Sciatic nerve (tissue), 2 donors: ENCODE measurements around the gene PTPRB. TPM values are rescaled to one million over a fixed set of nuclear protein-coding genes. Genes with fewer than 3 reads are reported as not detected.

Experiments used
- ATAC-seq: fragments of 200-7000 bp; cut with Tn5 transposase; one replicate; pipeline ENCODE4 v1.9.1; 2020; ENCODE audit warnings: mild to moderate bottlenecking, moderate library complexity
- DNase-seq: peaks from one replicate; pipeline ENCODE4 v3.0.0-alpha.2; 2020; ENCODE audit warnings: low spot score
- intact Hi-C: fragments of 100-400 bp; cut with DNase I; formaldehyde crosslinking; loops from one replicate; pipeline ENCODE4 v1.14.2; 2022
- total RNA-seq: library from RNA; stranded (reverse); fragmentation: NEBNext Ultra II Directional; extraction: Animal tissue kit (Norgen Biotek cat#: 25700); gene quantifications from one replicate; pipeline ENCODE4 v1.2.1, GENCODE V29; 2021
- donor health status: DM: no; HTN: no; CAD: no.
- donor health status: DM: no; HTN: no; CAD: no.

The PTPRB gene
- total RNA-seq, 1 donor from 2014 or later, result 40.5 TPM

GRCh38 chr12:70645494-70646317, 8.5 kb upstream of the PTPRB start:
- no peak for DNase-seq
- ATAC-seq, result peak; percentile 85
- intact Hi-C loops, result loop anchor here (5.0 kb wide), 1 partner anchor 948 kb away; the partner anchor contains the start of gene BEST3

GRCh38 chr12:70644861-70645260, 7.6 kb upstream of the PTPRB start:
- intact Hi-C loops, result loop anchor here (5.0 kb wide), 1 partner anchor 948 kb away; the partner anchor contains the start of gene BEST3
- DNase-seq (no peak), ATAC-seq (no peak)

GRCh38 chr12:70643939-70644338, 6.7 kb upstream of the PTPRB start:
- no peak for DNase-seq
- intact Hi-C loops, result no loop called here

GRCh38 chr12:70641691-70642090, 4.5 kb upstream of the PTPRB start:
- DNase-seq (no peak), ATAC-seq (no peak)
- intact Hi-C loops, result no loop called here

More at GRCh38 chr12:70643939-70644338, 6.7 kb upstream of the PTPRB start:
- no peak for ATAC-seq

GRCh38 chr12:70640901-70641300, 3.7 kb upstream of the PTPRB start:
- DNase-seq (no peak), ATAC-seq (no peak)
- intact Hi-C loops, result no loop called here

- intact Hi-C loops, result no loop called here
- DNase-seq (no peak), ATAC-seq (no peak)
Observed at GRCh38 chr12:70639535-70639934, 2.3 kb upstream of the PTPRB start.

- no peak for DNase-seq
- intact Hi-C loops, result no loop called here
Observed at GRCh38 chr12:70638639-70639360, 1.6 kb upstream of the PTPRB start.

GRCh38 chr12:70635755-70636154, 1.5 kb downstream of the PTPRB start:
- DNase-seq, result no peak
- no peak for ATAC-seq
- intact Hi-C loops, result no loop called here

More at GRCh38 chr12:70638639-70639360, 1.6 kb upstream of the PTPRB start:
- no peak for ATAC-seq

- intact Hi-C loops, result no loop called here
- ATAC-seq (no peak), DNase-seq (no peak)
Observed at GRCh38 chr12:70628701-70629480, 8.3 kb downstream of the PTPRB start.

GRCh38 chr12:70627677-70628076, 9.6 kb downstream of the PTPRB start:
- DNase-seq, result no peak
- intact Hi-C loops, result no loop called here
- ATAC-seq, result no peak

GRCh38 chr12:70626180-70626579, 11.0 kb downstream of the PTPRB start:
- ATAC-seq, result no peak
- intact Hi-C loops, result no loop called here

GRCh38 chr12:70619471-70620152, 17.6 kb downstream of the PTPRB start:
- DNase-seq, result no peak
- intact Hi-C loops, result no loop called here
- no peak for ATAC-seq

More at GRCh38 chr12:70626180-70626579, 11.0 kb downstream of the PTPRB start:
- DNase-seq, result no peak

GRCh38 chr12:70618371-70618770, 18.9 kb downstream of the PTPRB start:
- no peak for DNase-seq
- intact Hi-C loops, result no loop called here
- ATAC-seq, result no peak

GRCh38 chr12:70617450-70617849, 19.8 kb downstream of the PTPRB start:
- intact Hi-C loops, result no loop called here
- no peak for DNase-seq
- ATAC-seq, result no peak

- intact Hi-C loops, result no loop called here
- no peak for DNase-seq
- no peak for ATAC-seq
Observed at GRCh38 chr12:70615174-70615866, 21.9 kb downstream of the PTPRB start.

GRCh38 chr12:70609739-70610491, 27.3 kb downstream of the PTPRB start:
- intact Hi-C loops, result no loop called here
- peak; percentile 73 for ATAC-seq
- peak; percentile 60 for DNase-seq

GRCh38 chr12:70609203-70609602, 28.0 kb downstream of the PTPRB start:
- intact Hi-C loops, result no loop called here
- no peak for ATAC-seq
- DNase-seq, result no peak

- intact Hi-C loops, result no loop called here
- DNase-seq, result no peak
- ATAC-seq, result no peak
Observed at GRCh38 chr12:70608184-70608583, 29.0 kb downstream of the PTPRB start.
